Keratinocyte (primary cell): Measurements from ENCODE around the gene CHMP4B.

Experiments
- EZH2 ChIP-seq: IDR thresholded peaks from one replicate; pipeline ENCODE4 v1.6.1; 2012; ENCODE audit warnings: inconsistent platforms, mild to moderate bottlenecking, low read length, moderate library complexity
- TF ChIP-seq, protein P1 (sequence below), 3 experiments: IDR thresholded peaks in 1 of 3; conservative IDR thresholded peaks in 1 of 3; optimal IDR thresholded peaks in 1 of 3; 2 replicates in 2 of 3; 3 replicates in 1 of 3; pipeline versions ENCODE3 to v1.5.1; 2011; ENCODE audit warnings: low read length in 3 of 3, mild to moderate bottlenecking in 3 of 3, moderate library complexity in 2 of 3, control low read depth in 1 of 3, inconsistent platforms in 1 of 3; ENCODE audit not compliant: insufficient read depth in 2 of 3; ENCODE audit errors: extremely low read depth in 1 of 3

DNA sequence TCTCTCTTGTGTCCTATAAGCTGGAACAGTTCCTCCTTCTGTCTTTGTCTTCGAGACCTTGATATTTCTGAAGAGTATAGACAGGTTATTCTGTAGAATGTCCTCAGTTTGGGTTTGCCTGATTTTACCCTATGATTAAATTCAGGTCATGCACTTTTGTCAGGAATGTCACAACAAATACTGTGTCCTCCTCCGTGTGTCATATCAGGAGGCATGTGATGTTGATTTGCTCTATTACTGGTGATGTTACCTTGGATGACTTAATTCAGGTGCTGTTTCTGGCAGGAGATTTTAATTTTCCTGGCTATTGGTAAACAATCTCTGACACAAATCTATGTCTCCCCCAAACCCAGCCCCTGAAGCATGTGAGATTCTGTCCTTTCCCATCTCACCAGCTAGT, 33.3 kb upstream of the CHMP4B start:
- TF ChIP-seq, protein P1, sequence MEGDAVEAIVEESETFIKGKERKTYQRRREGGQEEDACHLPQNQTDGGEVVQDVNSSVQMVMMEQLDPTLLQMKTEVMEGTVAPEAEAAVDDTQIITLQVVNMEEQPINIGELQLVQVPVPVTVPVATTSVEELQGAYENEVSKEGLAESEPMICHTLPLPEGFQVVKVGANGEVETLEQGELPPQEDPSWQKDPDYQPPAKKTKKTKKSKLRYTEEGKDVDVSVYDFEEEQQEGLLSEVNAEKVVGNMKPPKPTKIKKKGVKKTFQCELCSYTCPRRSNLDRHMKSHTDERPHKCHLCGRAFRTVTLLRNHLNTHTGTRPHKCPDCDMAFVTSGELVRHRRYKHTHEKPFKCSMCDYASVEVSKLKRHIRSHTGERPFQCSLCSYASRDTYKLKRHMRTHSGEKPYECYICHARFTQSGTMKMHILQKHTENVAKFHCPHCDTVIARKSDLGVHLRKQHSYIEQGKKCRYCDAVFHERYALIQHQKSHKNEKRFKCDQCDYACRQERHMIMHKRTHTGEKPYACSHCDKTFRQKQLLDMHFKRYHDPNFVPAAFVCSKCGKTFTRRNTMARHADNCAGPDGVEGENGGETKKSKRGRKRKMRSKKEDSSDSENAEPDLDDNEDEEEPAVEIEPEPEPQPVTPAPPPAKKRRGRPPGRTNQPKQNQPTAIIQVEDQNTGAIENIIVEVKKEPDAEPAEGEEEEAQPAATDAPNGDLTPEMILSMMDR (optimal IDR thresholded peaks at IDR 0.05 in 1 of 3, IDR thresholded peaks at IDR 0.05 in 1 of 3, conservative IDR thresholded peaks at IDR 0.05 in 1 of 3; ENCODE audit: extremely low read depth in 1 of 3, insufficient read depth in 2 of 3, low read length in 3 of 3), result no peak
- TF ChIP-seq EZH2, result no peak
